NCI-H128 (cell line): ENCODE results near the gene PDZRN4.

Experiments used
- DNase-seq: peaks from one replicate; lab custom pipeline; 2025; ENCODE audit not compliant: unreplicated experiment; lab: John Stamatoyannopoulos, UW

PDZRN4 gene

DNA sequence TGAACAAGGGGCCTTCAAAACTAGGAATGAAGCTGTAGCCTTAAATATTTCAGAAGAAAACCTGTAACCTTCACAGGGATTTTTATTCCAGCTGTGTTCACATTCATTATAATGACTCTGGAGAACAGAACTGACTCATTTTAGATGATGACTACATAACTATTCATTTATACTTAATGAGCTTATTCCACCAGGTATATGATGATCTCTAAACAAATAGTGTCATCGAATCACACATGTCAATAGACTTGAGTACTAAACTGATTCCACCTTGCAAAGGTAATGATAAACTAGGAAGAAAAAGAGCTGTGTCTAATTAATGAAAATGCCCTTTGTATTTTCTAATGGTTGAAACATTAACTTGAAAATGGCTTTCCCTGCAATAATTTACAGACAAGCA, 433.2 kb downstream of the PDZRN4 start:
- DNase-seq: no peak
